HG03045 (cell line): Measurements from ENCODE around the gene SLC12A7.

Source experiments
- ATAC-seq: cut with Tn5 transposase; IDR thresholded peaks from one replicate; pipeline ENCODE4 v1.9.1; 2021; ENCODE audit warnings: mild to moderate bottlenecking, moderate library complexity; ENCODE audit not compliant: unreplicated experiment

SLC12A7 gene

DNA sequence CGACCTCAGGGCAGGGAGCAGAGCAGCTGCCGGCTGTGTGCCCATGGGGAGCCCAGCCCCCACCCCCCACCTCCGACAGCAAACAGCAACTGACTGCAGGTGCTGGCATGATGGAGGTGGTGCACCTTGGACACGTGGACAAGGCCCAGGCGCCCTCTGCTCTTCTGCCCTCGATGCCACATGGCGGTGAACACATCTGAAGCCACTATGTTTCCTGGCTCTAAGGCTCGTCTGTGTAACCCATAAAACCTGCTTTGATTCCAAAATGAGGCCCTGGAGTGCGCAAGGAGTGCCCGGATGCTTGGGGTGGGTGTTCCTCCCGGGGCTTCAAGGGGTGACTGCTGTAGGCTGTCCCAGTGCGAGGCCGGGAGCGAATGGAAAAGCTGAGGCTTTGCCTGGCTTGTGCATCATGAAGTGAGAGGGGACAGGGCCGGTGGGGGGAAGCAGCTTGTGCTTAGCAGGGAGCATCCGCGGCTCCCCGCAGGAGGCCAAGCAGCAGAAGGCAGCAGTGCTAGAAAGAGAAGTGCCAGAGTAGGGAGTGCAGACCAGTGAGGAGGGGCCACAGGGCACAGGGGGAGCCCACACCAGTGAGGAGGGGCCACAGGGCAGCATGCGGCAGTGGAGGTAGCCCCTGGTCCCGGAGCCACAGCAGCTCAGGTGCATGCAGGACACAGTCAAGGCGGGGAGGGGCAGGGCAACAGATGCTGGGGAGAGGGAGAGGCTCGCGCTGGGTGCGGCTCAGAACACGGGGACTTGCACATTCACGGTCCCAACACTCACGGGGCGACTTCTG lies 73.2 kb downstream of the SLC12A7 start:
- ATAC-seq, result no peak

DNA sequence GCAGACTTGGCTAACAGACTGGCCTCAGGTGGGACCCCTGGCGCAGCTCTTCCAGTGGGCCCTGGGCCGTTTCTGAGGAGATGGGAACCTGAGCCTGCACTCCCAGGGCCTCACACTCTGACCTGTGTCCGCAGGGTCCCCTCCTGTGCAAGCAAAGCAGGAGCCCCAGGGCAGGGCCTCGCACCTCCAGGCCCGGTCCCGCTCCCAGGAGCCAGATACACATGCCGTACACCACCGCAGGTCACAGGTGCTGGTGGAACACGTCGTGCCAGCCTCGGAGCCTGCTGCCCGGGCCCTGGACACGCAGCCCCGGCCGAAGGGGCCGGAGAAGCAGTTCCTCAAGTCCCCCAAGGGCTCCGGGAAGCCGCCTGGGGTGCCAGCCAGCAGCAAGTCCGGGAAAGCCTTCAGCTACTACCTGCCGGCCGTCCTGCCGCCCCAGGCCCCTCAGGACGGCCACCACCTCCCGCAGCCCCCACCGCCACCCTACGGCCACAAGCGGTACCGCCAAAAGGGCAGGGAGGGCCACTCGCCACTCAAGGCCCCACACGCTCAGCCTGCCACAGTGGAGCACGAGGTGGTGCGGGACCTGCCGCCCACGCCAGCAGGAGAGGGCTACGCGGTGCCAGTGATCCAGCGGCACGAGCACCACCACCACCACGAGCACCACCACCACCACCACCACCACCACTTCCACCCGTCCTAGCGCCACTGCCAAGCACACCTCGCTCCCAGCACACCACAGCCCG lies 74.0 kb downstream of the SLC12A7 start:
- no peak for ATAC-seq

DNA sequence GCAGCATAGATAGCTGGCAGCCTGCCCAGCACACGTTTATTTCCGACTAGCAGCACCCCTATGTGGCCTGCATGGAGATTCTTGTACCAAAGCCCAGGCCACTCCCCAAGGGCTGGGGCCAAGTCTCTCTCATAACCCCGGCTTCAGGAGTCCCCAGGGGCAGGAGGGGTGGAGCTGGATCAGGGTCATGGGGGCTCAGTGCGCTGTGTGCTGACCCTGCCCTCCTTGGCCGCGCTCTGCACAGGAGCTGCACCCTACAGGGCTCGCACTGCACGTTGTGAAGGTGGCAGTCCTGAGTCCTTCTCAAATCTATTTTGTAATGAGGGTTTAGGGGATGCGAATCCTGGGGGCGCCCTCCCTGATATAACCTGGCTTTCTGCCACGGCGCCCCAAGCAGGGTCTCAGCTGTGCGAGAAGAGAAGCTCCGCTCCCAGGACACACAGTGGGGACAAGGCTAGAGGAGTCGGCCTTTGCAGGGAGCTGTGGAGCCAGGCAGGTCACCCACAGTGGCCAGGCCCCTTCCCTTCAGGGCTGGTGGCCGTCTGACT lies 74.7 kb downstream of the SLC12A7 start:
- no peak for ATAC-seq

DNA sequence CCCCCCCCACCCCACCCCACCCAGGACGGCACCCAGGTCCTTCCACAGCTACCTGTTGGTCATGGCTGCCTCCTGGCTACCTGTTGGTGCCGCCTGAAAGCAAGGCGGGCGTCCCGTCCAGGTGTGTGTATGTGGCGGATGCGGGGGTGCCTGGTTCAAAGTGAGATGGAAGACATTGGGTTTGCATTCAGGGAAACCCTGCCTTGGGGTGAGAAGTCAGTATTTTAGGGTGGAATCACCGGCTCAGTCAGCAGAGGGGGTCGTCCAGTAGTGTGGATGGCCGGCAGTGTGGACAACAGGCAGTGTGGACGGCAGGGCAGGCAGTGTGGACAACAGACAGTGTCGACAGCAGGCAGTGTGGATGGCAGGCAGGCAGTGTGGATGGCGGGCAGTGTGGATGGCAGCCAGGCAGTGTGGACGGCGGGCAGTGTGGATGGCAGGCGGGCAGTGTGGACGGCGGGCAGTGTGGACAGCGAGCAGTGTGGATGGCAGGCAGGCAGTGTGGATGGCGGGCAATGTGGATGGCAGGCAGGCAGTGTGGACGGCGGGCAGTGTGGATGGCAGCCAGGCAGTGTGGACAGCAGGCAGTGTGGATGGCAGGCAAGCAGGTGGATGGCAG lies 75.2 kb downstream of the SLC12A7 start:
- ATAC-seq, result no peak

DNA sequence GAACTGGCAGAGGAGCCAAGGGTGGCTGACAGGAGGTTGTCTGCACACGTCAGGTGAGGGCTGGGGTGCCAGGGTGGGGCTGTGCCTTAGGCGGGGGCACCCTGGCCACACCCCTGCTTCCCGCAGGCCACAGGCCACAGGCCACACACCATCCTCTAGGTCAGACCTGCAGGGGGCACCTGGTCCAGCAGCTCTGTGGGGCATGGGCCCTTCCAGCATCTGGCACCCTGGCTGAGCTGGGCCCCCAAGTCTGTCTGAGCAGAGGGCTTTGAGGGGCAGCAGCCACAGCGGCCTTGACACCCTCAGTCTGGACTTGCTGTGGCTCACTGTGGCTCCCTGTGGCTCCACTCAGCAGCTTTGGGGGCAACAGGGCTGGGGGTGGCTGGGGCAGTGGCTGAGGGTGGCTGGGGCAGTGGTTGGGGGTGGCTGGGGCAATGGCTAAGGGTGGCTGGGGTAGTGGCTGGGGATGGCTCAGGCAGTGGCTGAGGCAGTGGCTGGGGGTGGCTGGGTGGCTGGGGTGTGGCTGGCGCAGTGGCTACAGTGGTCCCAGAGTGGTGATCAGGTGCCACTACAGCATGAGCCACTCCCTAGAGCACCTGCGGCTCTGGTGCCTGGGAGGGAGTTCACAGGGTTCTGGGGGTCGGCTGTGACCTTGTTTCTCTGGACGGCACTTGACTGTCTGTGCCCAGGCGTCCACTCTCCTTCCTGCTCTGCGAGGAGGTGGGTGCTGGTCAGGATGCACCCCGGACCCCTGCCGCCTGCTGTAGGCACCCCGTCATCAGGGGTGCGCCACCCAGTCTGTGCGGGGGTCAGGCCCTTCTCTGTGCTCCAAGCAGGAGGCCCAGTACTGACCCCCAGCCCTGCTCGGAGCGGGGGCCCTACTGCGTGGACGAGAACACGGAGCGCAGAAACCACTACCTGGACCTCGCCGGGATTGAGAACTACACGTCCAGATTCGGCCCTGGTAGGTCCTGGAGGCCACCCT lies 76.2 kb downstream of the SLC12A7 start:
- no peak for ATAC-seq

DNA sequence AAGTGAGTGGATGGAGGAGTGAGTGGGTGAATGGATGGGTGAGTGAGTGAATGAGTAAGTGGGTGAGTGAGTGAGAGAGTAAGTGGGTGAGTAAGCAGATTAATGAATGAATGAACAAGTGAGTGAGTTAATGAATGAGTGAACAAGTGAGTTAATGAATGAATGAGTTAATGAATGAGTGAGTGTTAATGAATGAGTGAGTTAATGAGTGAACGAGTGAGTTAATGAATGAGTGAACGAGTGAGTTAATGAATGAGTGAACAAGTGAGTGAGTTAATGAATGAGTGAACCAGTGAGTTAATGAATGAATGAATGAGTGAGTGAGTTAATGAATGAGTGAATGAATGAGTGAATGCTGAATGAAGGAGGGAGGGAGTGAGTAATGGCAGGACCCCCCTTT lies 76.9 kb downstream of the SLC12A7 start:
- no peak for ATAC-seq

DNA sequence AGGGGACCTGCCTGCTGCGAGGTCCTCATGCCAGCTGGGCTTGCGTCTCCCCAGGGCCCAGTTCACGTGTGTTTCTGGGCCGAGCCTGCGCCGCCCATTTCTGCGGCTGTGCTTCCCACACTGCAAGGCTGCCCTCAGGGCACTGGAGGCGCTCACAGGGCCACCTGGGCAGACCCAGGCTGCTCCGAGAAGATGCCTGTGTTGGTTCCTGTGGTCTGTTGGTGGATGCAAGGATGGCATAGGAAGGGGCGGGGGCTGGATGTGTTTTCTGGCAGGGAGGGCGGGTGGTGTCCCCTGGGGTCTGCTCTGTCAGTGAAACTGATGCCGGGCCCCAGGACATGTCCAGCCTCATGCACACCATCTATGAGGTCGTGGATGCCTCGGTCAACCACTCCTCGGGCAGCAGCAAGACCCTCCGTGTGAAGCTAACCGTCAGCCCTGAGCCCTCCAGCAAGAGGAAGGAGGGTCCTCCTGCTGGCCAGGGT lies 77.4 kb downstream of the SLC12A7 start:
- no peak for ATAC-seq

DNA sequence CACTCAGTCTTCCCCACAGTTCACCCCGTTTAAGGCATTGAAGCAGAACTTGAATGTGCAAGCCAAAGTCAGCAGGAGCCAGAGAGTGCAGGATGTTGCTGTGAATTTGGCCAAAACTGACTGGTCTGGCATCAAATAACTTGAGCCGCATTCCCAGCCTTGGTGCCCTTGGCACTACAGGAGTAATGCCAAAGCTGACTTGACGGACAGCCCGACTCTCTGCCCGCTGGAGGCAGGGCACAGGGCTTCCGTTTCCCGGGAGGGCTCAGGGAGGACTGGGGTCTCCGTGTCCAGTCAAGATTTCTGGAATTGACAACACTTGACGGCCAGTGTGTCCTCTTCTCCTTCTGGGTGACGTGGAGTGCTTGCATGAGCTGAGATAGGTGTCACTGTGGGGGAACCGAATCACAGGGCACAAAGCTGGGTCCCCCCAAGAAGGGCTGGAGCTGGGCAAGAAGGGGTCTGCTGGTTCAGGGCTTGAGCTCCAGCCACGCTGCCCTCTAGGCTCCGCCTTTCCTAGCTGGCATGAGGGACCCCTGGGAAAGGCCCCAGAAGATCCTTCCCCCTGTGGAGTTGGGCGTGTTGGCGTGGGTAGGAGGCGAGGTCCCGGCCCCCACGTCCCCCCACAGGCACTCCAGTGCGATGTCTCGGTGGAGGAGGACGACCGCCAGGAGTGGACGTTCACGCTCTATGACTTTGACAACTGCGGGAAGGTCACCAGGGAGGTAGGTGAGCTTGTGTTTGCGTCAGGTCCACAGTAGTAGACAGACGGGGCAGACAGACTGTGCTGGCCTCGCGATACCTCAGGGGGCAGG lies 78.0 kb downstream of the SLC12A7 start:
- ATAC-seq, result no peak

DNA sequence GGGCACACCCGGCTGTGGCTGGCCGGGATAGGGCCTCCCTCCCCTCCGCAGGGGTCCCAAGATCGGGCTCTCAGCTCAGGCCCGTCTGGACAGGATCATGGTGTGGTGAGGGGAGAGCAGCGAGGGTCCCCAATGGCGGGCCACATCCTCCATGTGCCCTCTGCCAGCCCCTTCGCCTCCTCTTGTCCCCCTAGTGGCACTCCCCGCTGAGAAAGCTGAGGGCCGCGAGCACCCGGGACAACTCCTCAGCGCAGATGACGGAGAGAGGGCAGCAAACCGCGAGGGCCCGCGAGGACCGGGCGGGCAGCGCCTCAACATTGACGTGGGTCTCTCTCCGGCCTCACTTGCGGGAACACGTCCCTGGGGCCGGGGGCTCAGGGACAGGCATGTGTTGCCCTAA lies 78.7 kb downstream of the SLC12A7 start:
- no peak for ATAC-seq

DNA sequence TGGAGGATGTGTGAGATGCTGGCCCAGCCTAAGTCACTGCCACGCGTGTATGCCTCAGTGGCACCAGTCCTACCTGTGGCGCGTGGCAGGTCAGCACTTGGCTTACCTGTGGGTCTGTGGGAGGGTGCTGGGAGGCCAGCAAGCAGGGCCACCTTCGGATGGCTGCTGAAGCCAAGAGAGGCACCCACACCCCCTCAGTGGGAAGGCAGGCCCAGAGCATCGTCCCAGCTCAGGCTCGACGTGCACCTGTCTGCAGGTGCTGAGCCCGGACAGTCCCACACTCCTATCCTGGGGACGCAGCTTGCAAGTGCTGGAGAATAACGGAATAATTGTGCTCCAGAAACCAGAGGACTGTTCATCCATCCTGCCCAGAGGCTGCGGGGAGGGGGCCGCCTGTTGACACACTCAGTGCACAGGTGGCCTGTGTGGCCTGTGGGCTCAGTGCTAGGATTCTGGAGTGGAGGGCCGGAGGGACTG lies 79.3 kb downstream of the SLC12A7 start:
- ATAC-seq, result no peak

DNA sequence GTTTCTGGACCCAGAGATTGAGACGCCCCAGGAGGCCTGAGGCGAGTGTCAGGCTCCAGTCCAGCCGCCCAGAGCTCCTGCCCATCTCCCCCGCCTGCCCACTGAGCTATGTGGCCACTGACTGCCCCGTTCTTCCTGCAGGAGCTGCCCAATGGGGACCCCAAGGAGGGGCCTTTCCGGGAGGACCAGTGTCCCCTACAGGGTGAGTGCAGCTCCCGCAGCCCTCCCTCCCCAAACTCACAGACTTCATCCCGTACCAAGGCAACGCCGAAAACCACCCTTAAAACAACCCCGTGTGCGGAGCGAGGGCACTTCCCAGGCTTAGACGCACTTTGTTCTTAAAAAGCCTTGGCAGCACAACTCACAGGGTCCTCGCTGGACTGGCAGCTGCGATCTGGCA lies 79.9 kb downstream of the SLC12A7 start:
- no peak for ATAC-seq

DNA sequence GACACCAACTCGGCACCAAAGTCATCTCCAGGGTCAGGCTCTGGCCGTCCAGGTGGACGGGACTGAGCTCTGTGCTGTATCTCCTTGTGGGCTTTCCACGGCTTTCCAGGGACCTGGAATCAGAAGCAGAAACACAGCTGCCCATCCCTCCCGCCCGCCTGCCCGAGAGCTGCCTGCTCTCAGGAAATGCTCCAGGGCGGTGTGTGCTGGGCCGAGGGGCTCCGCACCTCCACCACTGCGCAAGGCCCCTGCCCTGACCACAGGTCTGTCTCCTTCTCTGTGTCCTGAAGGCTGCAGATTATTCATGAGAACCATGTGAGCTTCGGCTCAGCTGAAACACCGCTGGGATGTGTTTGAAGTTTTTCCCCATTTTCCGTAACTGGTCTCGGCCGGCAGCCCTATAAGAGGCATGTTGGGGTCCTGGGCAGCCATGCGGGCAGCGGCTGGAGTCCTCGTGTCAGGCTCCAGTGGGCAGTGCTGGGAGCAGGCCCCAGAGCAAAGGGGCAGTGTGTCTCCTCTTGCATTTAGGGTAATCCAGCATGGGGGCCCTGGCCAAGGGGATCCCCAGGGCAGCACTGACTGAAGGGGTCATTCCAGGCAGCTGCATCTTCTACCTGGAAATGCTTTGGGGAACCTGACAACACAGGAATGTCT lies 80.4 kb downstream of the SLC12A7 start:
- no peak for ATAC-seq

DNA sequence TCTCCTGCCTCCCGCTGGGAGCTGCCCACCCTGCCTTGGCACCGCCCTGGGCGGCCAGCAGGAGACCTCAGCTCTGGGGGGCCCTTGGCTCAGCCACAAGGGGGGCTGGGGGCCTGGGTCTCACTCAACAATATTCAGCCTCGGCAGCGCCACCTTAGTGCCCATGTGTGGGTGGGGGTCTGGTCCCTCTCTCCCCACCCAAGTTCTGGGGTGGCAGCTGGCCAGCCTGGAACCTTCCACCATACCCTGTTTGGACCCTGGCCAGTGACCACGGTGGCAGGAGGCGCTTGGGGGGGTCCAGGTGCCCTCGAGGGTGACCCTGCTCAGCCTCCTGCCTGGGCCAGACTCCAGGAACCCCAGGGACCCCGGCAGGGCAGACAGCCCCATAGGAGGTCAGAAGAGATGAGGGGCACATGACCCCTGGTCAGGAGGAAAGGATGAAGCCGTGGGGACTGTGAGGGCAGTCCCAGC lies 81.0 kb downstream of the SLC12A7 start:
- ATAC-seq, result no peak

DNA sequence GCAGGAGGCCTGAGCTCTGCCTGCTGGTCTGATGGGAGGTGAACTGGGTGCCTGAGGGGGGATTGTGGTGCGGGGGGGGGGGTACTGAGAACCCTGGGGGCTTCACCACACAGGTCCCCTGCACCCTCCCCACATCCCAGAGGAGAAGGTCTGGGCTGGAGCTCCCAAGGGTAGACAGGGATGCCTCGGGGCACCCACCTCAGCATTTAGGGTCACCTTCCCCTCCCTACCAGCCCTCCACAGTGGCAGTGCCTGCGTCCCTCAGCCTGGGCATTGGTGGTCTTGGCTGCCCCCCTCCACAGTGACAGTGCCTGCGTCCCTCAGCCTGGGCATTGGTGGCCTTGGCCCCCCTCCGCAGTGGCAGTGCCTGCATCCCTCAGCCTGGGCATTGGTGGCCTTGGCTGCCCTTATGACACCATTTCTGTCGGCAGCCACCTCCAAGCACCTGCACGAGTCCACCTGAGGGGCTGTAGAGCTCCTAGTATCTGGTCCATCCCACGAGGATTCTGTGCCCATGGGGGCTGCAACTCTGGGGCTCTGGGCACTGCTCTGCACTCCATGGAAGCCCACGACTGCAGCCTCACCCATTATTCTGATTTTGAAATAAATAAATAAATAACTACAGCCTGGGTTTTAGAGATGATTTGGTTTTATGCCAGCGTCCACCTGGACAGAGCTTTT lies 81.8 kb downstream of the SLC12A7 start:
- ATAC-seq, result no peak

DNA sequence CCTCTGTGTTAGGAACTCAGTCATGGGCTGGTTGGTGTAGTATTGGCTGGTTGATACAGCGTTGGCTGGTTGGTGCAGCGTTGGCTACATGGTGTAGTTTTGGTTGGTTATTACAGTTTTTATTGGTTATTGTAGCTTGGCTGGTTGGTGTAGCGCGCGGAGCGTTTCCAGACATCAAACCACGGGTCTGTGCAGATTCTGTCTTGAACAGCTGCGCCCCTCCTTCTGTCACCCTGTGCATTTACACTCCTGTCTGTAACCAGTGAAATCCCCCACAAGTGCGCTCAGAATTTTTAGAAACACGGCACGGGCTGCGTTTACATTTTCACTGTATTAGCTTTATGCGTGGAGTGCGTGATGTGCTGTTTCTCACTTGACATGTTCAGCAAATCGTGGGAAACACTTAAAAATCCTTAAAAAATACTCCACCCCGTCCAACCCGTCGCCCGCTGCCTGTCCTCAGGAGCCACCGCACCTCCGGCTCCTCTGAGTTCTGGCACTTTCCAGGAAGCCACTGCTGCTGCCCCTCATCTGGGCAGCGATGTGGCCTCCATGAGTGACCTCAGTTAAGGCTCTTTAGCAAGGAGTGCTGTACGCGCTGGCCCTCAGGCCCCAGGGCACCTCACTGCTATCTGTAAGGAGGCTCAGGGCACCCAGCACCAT lies 82.5 kb downstream of the SLC12A7 start:
- no peak for ATAC-seq

DNA sequence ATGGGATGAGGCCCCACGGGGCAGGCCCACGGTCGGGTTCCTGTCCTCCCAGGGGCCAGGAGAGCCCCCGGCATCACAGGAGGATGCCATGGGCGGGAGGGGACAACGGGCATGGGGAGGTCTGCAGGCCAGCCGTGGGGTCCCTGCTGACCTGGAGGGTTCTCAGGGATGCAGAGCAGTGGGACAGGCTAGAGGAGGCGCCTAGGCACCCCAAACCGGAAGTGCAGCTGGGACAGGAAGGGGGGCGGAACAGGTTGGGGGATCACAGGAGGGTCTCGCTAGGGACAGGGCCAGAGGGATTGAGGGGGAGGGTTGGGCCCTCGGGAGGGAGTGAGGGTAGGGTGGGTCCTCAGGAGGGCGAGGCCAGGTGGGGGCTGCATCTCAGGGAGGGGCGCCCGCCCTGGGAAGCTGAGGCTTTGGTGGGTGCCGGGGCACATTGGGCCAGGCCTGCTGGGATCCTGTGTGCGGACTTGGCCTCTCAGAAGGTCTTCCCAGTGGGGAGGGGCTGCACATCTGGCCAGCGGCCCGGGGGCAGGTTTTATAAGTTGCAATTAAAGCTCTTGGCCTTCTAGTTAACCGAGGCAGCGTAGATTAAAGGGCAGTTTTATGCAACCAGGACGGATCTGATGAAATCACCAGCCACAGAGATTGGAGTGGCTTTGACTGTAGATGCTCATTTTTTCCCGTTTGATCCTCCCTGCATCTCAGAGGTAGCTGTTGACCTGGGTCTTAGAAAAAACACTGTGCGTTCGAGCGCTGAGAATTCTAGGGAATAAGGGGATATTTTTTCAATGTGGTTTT lies 83.2 kb downstream of the SLC12A7 start:
- ATAC-seq, result no peak
